AG09309 (cell line): Measurements from ENCODE around the gene GPR142.

Experiments used
- DNase-seq: peaks from one replicate; pipeline ENCODE4 v3.0.0-alpha.2; 2010; ENCODE audit warnings: low read depth
- H3K4me3 ChIP-seq: 2 replicates; pipeline ENCODE4 v1.5.1; 2011; ENCODE audit warnings: mild to moderate bottlenecking, low read depth, low read length, moderate library complexity; ENCODE audit not compliant: control insufficient read depth
- TF ChIP-seq, protein P1 (sequence below): IDR thresholded peaks from 2 replicates; pipeline ENCODE4 v1.5.1; 2011; ENCODE audit warnings: mild to moderate bottlenecking, low read depth, low read length, inconsistent platforms; ENCODE audit not compliant: insufficient read depth, control insufficient read depth; ENCODE audit errors: missing control alignments

GPR142 gene

GRCh38 chr17:74351552-74352210 is 15.6 kb upstream of the GPR142 start:
- TF ChIP-seq, protein P1, sequence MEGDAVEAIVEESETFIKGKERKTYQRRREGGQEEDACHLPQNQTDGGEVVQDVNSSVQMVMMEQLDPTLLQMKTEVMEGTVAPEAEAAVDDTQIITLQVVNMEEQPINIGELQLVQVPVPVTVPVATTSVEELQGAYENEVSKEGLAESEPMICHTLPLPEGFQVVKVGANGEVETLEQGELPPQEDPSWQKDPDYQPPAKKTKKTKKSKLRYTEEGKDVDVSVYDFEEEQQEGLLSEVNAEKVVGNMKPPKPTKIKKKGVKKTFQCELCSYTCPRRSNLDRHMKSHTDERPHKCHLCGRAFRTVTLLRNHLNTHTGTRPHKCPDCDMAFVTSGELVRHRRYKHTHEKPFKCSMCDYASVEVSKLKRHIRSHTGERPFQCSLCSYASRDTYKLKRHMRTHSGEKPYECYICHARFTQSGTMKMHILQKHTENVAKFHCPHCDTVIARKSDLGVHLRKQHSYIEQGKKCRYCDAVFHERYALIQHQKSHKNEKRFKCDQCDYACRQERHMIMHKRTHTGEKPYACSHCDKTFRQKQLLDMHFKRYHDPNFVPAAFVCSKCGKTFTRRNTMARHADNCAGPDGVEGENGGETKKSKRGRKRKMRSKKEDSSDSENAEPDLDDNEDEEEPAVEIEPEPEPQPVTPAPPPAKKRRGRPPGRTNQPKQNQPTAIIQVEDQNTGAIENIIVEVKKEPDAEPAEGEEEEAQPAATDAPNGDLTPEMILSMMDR, result no peak
- no peak for DNase-seq
- no peak overlapping the region for H3K4me3 ChIP-seq

DNA sequence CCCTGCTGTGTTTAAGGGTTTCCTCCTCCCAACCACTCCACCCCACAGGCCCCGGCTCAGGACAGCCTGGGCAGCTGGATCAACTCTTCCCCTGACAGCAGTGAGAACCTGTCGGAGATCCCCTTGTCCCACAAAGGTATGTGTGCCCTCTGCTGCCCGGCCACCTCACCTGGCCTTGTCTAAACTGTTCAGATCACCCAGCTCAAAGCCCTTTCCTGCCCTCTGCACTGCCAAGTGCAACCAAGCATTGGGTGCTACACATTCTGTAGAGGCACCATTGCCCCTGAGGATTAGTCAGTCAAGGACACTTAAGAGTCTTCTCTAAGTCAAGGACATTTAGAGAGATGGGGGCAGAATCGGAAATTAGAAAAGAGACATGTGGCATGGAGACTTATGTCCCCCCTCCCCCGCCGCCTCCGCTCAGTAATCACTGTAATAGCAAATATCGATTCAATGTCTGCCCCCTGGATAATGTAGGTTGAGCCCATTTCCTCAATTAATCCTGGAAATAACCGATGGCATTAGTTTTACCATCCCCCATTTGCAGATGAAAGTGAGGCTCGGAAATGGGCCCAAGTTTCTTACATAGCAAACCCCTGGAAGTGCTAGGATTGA is 13.8 kb upstream of the GPR142 start:
- no peak for DNase-seq
- no peak overlapping the region for H3K4me3 ChIP-seq
- TF ChIP-seq, protein P1, result no peak

DNA sequence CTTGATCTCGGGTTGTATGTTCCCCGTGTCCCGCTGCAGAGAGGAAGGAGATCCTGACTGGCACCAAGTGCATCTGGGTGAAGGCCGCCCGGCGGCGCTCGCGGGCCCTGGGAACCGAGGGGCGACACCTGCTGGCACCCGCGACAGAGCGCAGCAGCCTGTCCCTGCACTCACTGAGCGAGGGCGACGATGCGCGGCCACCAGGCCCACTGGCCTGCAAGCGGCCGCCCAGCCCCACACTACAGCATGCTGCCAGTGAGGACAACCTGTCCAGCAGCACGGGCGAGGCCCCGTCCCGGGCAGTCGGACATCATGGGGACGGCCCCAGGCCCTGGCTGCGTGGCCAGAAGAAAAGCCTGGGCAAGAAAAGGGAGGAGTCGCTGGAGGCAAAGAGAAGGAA is 13.2 kb upstream of the GPR142 start:
- no peak overlapping the region for H3K4me3 ChIP-seq
- no peak for DNase-seq
- TF ChIP-seq, protein P1, result no peak

DNA sequence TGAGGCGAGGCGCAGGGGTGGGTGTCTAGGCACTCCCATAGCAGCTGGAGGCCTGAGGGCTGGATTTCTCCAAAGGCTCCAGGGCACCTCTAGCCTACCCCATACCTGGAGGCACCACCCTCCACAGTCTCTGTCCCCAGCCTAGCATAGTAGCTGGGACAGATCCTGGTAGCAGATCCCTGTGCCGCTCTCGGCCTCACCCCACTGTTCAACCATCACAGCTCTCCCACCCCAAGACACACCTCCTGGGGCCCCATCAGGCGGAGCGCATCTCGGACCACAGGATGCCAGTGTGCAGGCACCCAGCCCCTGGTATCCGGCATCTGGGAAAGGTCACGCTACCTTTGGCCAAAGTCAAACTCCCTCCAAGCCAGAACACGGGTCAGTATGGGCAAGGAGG is 12.7 kb upstream of the GPR142 start:
- no peak for DNase-seq
- TF ChIP-seq, protein P1, result no peak
- H3K4me3 ChIP-seq, result no peak overlapping the region

DNA sequence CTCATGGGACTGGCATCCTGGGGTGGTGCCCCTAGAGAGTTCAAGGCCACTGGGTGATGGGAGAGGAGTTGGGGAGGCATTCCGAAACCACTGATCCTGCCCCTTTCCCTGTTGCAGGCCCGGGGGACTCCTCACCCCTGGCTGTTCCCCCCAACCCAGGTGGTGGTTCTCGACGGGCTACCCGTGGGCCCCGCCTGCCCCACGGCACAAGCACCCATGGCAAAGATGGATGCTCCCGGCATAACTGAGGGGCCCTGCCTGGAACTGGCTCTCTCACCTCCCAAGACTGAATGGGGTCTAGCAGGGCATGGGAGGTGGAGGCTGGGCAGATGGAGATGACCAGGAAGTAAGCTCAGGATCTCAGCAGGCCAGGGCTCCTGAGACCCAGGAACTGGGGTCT is 12.2 kb upstream of the GPR142 start:
- no peak overlapping the region for H3K4me3 ChIP-seq
- TF ChIP-seq, protein P1, result no peak
- no peak for DNase-seq

GRCh38 chr17:74356646-74357465 is 10.4 kb upstream of the GPR142 start:
- H3K4me3 ChIP-seq, result no peak overlapping the region

More at GRCh38 chr17:74356646-74357465, 10.4 kb upstream of the GPR142 start:
- TF ChIP-seq, protein P1, result no peak
- DNase-seq, result no peak
